Measurements from ENCODE around the gene PGM1.
"Not testable (repeated sequence)": the region's sequence is repeated elsewhere in the genome, so short reads cannot be mapped to it uniquely, and the experiment has no call there.

The PGM1 gene

GRCh38 chr1:63593303-63593885 is at the start of gene PGM1:
TSS of gene PGM1 (plus strand) at chr1:63593411. CDS start at chr1:63593489, 78 bp downstream.
- DNase-seq (ENCODE audit: low spot score) = peak; percentile 90

DNA sequence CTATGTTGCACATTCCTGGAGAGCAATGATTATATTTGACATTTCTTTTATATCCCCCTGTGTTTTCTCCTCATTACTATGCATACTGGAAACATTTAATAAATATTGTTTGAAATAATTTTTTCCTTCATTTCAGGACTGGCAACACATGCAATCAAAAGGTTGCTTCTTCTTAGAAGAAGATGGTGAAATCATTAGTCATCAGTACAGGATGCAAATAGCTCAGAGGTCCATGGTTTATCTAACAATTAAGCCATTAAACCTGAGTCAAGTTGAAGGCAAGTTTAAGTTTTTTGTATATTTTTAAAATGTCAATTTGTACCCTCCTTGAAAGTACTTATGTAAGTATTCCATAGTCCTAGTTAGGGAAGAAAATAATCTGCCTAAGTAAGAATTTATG is 47.4 kb upstream of the PGM1 start:
- DNase-seq (ENCODE audit: low spot score) = peak; percentile 5

DNA sequence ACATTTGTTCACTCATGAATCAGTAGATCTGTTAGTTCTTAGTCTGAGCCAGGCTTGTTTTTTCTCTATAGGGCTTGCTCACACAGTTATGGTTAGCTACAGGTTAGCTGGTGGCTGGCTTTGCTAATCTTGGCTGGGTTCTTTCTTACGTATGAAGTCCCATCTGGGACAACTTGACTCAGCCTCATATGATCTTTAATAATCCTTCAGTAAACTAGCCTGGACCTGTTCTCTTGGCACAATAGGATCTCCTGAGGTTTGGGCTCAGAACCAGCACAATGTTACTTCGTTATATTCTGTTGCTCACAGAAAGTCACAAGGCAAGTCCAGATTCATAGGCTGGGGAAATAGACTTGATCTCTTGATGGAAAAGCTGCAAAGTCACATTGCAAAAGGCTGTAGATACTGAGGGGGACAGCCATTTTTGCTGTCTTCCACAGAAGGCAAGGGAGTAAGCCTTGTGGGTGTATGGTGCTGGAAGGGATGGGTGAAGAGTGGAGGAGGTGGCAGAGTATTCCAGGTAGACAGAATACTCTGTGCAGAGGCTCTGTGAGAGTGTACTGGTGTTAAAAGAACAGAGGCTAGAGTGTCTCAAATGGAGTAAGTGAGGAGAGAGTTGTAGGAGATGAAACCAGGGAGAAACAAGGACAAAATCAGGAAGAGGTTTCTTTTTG is 45.5 kb upstream of the PGM1 start:
- DNase-seq (ENCODE audit: low spot score) = no peak

DNA sequence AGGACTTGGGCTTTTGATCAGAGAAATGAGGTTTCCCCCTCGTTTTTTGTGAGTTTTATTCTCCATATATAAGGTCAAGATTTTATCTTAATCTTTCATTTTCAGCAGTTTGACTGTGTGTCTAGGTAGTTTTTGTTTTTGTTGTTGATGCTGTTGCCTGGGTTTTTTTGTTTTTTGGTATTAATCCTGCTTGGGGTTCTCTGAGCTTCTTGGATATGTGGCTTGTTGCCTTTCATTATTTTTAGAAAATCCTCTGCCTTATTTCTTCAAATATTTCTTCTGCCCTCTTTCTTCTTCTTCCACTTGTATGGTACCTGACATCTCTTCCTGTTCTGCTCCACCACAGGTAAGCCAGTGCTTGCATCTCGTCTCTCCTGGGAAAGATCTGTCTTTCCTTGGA is 44.9 kb upstream of the PGM1 start:
- no peak for DNase-seq (ENCODE audit: low spot score)

DNA sequence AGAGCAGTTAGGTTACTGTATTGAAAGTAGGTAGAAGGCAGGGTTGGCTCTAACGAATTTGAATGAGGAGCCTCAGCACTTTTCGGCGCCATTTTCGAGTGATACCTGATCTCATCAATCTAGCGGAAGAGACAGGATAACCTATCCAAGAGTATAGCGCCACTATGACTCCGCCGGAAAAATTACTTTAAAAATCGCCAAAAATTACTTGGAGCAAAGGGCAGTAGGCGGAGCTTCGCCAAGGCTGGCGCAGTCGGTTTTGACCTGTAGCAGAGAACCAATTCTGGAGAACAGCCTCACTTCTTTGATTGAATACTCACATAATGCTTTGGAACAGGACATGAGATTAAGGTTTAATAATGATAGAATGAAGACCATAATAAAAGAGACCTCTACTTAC is 44.3 kb upstream of the PGM1 start:
- DNase-seq (ENCODE audit: low spot score) = no peak

GRCh38 chr1:63555480-63555879 is 37.7 kb upstream of the PGM1 start:
- no peak for DNase-seq (ENCODE audit: low spot score)

DNA sequence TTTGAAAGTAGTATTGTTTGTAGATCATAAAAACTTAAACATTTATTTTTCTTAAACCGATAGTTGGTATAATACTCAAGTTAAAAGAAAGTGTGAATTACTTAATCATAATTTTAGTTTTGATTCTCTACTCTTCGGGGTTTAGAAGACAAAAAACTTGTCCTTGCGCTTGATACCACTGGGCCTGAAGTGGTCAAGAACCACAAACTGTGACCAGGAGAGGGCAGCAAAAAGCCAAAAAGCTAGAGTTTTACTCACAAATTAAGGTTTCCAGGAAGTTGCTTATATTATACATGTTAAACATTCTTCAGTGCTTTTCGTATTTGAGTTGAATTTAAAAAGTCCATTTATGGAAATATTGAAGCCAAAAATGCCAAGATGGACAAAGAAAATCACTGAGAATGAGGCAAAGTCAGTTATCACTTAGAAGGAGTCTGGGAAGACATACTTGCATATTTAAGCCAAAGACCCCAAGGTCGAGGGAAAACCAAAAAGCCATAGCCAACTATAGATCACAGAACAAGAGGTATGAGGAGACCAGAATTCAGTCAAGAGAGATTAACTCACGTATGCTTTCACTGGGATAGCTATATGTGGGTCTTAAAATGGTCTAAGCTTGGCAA is 35.7 kb upstream of the PGM1 start:
- DNase-seq (ENCODE audit: low spot score) = peak; percentile 37

GRCh38 chr1:63559357-63559756 is 33.9 kb upstream of the PGM1 start:
- DNase-seq (ENCODE audit: low spot score) = no peak

GRCh38 chr1:63563745-63564144 is 29.5 kb upstream of the PGM1 start:
- no peak for DNase-seq (ENCODE audit: low spot score)

GRCh38 chr1:63569068-63569467 is 24.1 kb upstream of the PGM1 start:
- no peak for DNase-seq (ENCODE audit: low spot score)

GRCh38 chr1:63569640-63570316 is 23.4 kb upstream of the PGM1 start:
- DNase-seq (ENCODE audit: low spot score) = no peak

- not testable (repeated sequence) for DNase-seq (ENCODE audit: low spot score)
These were observed 20.5 kb upstream of the PGM1 start for GRCh38 chr1:63572686-63573085.

DNA sequence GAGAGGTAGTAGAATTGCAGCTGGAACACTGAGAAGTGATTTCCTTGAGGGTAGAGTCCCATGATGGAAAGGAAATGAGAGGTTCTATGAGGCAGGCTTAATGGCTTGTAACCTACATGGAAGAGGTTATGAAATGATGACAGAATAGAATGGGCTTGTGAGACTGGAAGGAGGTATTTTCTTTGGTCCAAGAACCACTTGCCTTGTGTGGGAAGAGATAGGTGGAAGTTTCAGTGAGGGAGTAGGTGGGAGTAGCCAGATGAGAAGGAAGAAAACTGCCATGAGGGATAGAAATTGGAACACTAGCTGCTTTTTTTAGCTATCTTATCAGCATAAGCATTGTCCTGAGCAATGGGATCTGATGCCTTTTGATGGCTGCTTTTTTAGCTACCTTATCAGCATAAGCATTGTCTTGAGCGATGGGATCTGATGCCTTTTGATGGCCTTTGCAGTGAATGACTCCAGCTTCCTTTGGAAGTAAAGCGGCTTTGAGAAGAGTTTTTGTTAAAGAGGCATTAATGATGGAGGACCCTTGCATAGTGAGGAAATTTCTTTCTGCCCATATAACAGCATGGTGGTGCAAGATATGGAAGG is 18.9 kb upstream of the PGM1 start:
- not testable (repeated sequence) for DNase-seq (ENCODE audit: low spot score)

- peak; percentile 34 for DNase-seq (ENCODE audit: low spot score)
These were observed 17.8 kb upstream of the PGM1 start for GRCh38 chr1:63575340-63575826.

DNA sequence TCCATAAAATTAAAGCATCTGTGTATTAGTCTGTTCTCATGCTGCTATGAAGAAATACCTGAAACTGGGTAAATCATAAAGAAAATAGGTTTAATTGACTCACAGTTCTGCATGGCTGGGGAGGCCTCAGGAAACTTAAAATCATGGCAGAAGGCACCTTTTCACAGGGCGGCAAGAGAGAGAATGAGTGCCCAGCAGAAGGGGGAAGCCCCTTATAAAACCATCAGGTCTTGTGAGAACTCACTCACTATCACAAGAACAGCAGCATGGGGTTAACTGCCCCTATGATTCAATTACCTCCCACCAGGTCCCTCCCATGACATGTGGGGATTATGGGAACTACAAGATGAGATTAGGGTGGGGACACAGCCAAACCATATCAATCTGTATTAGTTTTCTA is 6.9 kb upstream of the PGM1 start:
- DNase-seq (ENCODE audit: low spot score) = not testable (repeated sequence)

DNA sequence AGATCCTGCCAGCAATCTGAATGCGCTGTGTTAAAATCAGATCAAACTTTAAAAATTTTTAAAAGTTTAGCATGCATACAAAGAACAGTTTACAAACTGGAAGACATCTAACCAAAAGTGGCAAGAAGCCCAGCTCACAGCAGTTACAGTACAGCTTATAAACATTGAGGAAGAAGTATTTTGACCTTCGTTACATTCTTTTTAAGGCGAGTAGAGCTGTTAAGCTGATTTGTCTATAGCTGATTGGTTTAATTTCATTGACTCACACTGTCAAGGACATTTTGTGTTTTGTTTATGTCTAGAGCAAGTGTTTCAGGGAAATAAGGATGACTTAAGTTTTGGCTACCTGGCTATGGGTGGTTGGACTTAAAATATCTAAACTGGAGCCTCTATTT is 3.0 kb upstream of the PGM1 start:
- DNase-seq (ENCODE audit: low spot score) = no peak

DNA sequence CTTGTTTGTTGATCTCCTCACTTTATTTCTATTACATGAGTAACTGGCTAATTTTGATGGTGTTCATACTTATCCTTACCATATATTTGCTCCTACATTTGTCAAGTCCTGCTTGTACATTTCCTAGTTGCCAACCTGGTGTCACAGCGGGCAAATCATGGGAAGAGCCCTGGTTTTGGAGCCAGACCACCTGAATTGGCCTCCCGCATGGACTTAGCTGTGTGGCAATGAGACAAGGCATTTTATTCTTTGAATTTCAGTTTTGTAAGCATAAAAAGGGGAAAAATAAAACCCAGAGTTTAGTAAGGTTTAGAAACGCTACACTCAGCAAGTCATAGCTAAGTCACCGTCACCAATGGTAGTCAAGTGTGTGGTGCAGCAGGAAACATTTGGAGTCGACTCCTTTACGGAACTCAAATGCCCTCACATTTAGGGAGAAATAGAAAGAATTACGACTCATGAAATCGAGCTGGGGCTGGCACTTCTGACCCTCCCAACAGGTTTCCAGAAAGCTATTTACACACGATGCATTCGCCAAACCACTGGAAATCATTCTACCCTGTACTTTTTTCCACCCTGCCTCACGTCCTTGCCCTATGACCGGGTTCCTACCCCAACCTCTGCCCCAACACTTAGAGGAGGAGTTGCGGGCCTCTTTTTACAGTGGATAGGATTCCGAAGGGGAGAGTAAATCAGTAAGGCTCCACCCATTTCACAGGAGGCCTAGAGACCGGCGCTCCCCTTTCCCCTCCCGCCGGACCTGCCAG is 492 bp upstream of the PGM1 start:
- DNase-seq (ENCODE audit: low spot score) = peak; percentile 85

- DNase-seq (ENCODE audit: low spot score) = peak; percentile 86
These were observed 835 bp downstream of the PGM1 start for GRCh38 chr1:63593886-63594605.

GRCh38 chr1:63595435-63595834 is 2.2 kb downstream of the PGM1 start:
- no peak for DNase-seq (ENCODE audit: low spot score)

- DNase-seq (ENCODE audit: low spot score) = no peak
These were observed 6.6 kb downstream of the PGM1 start for GRCh38 chr1:63599799-63600198.

DNA sequence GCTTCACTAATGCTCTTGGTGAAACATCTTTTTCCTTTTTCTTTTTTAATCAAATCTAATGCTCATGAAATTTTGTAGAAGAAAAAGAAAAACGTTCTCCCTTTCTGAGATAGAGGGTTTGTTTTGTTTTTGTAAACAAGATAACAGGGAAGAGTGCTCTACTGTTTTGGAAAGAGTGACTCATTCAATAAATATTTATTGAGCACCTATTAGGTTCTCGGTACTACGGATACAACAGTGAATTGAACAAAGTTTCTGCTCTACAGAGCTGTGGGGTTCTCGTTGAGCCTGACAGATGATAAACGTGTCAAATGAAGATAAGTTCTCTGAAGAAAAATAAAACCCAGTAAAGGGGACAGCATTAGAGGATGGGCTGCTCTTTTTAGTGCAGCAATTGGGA is 7.0 kb downstream of the PGM1 start:
- no peak for DNase-seq (ENCODE audit: low spot score)
